Measurements from ENCODE around the gene RNF144A.

Gene RNF144A

GRCh38 chr2:6909431-6910385 is 7.5 kb upstream of the RNF144A start:
- peak; percentile 76 for DNase-seq (ENCODE audit: low spot score)

DNA sequence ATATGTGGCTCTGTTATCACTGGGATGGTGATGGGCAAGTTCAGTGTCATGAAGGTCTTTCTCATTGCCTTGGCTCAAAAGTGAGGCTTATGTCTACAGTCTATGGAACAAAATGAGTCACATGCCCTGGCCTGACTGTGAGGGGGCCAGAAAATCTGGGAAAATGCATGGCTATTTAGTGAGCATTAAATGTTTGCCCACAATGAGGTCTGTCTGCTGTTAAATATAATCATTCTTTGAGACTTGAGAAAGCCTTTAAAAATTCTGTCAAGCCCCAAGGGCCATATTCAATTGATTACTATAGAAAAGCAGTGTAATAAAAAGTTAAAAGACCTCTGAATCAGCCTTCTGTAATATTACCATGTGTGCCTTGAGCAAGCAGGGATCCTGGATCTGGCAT is 5.5 kb upstream of the RNF144A start:
- DNase-seq (ENCODE audit: low spot score), result no peak

GRCh38 chr2:6913415-6914157 is 3.6 kb upstream of the RNF144A start:
- peak; percentile 70 for DNase-seq (ENCODE audit: low spot score)

DNA sequence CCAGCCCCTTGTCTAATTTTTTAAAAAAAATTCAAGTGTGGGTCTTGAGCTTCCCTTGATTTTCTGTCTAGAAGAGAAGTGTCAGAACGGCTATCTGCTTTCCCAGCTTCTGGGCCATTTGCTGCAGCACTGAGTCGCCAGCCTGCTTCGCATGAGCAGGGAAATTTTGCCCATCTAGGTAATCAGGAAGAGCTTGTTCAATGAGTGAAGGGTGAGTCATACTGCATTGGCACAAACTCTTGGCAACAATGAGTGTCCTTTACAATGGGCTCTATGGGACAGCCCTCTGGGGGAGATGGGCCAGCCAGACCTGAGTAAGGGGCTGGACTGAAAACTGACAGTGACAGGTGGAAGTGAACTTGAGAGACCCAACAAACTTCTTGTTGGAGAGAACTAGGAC is 2.4 kb upstream of the RNF144A start:
- peak; percentile 15 for DNase-seq (ENCODE audit: low spot score)

GRCh38 chr2:6915399-6915798 is 1.8 kb upstream of the RNF144A start:
- no peak for DNase-seq (ENCODE audit: low spot score)

DNA sequence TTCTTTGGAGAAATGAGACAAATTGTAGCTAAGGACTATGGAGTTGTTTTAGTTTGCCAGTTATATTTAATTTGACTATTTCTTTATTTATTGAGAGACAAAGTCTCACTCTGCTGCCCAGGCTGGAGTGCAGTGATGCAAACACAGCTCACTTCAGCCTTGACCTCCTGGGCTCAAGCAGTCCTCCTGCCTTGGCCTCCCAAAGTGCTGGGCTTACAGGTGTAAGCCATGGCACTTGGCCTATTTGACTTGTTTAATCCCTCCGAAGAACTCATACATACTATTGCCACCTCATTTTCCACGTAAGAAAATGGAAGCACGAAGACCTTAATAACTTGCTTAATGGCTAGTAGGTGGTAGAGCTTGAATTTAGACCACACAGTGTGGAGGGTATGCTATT is 988 bp upstream of the RNF144A start:
- no peak for DNase-seq (ENCODE audit: low spot score)

DNA sequence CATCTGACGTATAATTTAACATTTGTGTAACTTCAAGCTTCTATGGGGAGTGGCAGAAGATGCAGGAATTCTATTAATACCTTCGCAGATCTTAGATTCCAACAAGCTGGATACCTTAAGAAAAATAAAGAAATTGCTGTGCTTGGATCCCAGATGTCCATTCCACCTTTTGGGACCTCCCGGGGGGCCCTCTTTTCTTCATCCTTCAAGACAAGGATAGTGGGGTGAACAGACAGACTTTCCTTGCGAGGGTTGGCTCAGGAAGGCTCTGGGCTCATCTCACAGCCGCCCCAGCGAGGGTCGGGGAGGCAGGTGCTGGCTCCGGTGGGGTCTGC is 509 bp upstream of the RNF144A start:
- DNase-seq (ENCODE audit: low spot score), result no peak

- no peak for DNase-seq (ENCODE audit: low spot score)
These were observed 679 bp downstream of the RNF144A start for GRCh38 chr2:6917761-6918421.

DNA sequence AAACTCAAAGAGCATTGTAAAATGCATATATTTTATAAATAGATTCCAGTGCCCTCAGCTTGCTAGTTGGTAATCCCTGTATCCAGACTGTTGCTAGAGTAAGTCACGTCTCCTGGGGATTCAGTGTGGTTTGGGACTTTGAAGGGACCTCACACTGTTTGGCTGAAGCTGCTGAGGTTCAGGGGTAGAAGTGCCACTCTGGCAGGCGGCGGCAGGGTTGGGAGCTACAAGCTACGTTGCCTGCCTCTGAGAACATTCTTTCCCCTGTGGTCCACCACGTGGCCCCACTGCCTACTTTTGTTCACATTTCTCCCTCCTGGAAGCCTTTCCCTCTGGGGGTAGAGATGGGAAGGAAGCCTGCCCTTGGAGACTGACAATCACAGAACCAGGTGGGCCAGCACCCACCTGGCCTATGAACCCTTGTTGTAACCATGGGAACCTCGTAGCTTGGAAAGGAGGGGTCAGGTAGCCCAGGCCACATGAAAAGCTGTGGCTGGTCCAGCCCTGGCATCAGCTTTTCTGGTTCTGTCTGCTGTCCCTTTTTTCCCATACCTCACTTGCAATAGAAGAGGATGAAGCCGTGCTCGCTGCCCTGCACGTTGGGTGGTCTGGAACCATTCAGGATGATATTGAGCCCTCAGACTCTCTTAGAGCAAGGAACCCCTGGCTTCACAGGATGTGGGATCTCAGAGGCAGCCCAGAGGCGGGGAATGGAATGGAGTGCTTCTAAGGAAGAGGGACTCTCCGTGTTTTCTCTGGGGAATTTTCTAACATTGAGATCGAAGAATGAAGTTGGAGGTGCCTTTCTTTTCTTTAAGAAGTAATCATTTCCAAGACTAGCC is 2.9 kb downstream of the RNF144A start:
- no peak for DNase-seq (ENCODE audit: low spot score)

- no peak for DNase-seq (ENCODE audit: low spot score)
These were observed 3.5 kb downstream of the RNF144A start for GRCh38 chr2:6920743-6921064.

- no peak for DNase-seq (ENCODE audit: low spot score)
These were observed 4.2 kb downstream of the RNF144A start for GRCh38 chr2:6921321-6921922.

GRCh38 chr2:6922201-6922656 is 5.0 kb downstream of the RNF144A start:
- no peak for DNase-seq (ENCODE audit: low spot score)

DNA sequence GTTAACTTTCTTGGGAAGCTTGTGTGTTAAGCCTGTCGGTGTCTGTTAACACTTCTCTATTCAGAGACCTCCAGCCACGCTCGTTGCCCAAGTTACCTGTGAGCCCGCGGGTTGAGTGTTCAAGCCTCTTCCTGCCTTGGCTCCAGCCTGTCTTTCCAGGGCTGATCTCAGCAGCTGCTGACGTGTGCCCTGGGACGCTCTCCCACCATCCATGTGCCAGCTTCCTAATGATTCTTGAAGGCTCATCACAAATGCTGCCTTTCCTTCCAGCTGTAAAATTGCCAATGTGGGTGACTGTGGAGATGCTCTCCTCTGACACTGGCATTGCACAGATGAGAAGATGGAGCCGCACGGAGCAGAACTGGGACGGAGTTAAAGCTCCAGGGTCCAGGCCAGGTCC is 6.1 kb downstream of the RNF144A start:
- DNase-seq (ENCODE audit: low spot score), result no peak

DNA sequence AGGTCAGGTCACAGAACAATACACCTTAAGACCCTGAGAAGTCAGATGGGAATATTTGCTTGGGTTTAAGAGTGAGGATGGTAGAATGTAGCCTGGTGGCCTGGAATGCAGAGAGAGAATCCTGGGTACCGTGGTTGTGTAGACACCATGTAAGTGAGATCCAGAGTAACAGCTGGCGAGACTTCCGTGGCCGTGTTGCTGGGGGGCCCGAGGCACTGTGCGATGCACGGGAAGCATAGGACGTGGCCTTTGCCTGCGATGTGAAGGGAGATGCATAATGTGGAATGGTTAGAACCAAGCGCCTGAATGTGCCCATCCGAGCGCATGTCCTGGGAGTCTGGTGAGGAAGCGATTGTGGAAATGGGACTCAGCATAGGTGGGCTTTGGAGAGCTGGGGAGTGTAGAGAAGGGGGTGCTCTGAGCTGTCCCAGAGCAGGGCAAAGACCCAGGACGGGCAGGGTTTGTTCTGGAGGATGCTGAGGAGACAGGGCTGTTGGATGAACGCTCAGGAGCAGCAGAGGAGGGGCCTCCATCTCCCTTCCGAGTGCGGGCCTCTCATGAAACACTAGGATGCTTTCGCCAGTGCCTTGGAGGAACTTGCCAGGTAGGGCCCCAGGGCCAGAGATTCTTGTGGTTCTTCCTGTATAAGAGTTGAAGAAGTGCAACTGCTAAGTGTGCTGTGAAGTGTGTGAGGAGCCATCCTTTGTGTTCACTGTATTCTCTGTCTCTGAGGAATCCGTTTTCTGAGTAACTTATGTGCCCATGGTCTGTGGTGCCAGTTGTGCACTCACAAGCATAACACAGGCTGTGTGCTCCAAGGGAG is 7.1 kb downstream of the RNF144A start:
- DNase-seq (ENCODE audit: low spot score), result no peak

GRCh38 chr2:6924924-6925409 is 7.8 kb downstream of the RNF144A start:
- DNase-seq (ENCODE audit: low spot score), result no peak

DNA sequence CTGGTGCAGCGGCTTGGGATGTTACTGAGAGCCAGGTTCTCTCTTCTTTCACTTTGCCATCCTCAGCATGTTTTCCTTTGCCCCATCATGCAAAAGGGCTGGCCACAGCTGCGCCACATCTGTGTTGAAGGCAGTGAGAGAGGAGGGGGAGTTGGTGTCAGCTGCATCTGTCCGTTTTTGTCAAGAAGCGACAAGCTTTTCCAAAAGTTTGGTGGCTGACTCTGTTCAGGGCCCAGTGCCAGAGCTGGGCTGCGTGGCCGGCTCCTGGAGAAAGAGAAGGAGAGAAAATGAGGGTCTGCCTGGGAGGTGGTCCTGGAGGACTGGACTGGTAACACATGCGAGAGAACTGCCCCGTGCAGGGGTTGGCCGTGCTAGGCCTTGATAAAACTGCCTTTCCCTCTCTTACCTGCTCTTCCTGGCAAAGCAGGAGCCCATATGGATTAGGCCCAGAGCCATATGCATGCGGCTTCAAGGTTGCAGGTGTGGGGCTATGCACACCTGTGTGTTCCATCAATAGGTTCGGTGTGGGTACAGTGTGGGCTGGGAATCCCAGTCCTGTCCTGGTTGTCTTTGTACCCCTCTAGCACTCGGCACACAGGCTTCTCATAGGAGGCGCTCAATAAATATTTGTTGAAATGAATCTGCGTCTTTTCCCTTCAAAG is 9.0 kb downstream of the RNF144A start:
- DNase-seq (ENCODE audit: low spot score), result no peak

DNA sequence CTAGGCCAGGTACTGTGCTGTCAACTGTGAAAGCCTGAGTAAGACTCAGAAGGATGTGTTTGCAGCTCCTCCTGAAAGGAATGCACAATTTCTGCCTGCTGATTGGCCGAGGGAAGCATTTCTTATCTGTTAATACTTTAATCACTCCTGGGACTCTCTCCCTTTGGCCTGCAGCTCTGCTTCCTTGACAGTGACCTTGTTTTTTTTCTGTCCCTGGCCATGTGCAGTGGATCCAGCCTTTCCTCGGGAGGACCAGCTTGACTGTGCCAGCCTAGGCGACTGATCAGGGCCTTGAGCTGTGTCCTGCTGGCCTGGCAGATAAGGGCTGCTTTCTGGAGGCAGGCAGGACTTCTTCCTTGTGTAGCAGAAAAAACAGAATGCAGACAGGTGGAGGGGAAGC is 10.0 kb downstream of the RNF144A start:
- DNase-seq (ENCODE audit: low spot score), result no peak

GRCh38 chr2:6927753-6928152 is 10.5 kb downstream of the RNF144A start:
- DNase-seq (ENCODE audit: low spot score), result no peak

- DNase-seq (ENCODE audit: low spot score), result no peak
These were observed 11.2 kb downstream of the RNF144A start for GRCh38 chr2:6928452-6928851.

Data from CD4-positive, alpha-beta T cell treated with Interleukin-15 for 4 hours (primary cell).